GM19455 (cell line): ENCODE results near the gene RASGRF2.
"Not testable (repeated sequence)": the region's sequence is repeated elsewhere in the genome, so short reads cannot be mapped to it uniquely, and the experiment has no call there.

Experiments used
- ATAC-seq: cut with Tn5 transposase; IDR thresholded peaks from one replicate; pipeline ENCODE4 v1.9.1; 2021; ENCODE audit not compliant: unreplicated experiment

RASGRF2 gene

DNA sequence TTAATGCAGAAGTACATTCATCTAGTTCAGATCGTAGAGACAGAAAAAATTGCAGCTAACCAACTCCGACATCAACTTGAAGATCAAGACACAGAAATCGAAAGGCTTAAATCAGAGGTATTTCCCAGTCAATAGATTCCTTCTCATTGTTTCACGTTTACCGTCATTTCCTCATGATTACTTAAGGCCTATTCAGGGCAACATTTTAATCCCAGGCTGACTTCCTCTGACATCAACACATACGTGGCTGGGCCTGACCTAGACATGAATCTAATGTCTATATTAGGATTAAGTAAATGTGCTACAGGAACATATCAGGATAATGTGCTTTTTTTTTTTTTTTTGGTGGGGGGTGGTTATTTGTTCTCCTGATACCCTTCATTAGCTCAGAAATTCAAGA lies 107.9 kb downstream of the RASGRF2 start:
- ATAC-seq = no peak

DNA sequence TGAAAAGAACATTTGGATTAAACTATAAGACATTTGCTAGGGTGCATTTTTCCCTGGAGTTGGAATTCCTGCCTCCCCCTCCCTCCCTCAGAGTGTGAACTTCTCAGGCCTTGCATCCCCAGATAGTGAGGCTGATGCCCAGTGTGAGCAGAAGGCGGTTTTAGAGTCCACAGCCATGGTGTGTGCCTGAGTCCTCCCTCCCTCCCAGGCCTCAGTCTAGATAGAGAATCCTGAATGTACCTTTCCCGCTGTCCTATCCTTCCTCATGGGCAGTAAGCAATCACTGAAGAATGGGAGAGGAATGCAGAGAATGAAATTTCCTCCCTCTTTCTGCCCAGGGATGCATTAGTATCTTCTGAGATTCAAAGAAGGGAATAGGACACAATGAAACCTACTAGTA lies 108.5 kb downstream of the RASGRF2 start:
- ATAC-seq = no peak

DNA sequence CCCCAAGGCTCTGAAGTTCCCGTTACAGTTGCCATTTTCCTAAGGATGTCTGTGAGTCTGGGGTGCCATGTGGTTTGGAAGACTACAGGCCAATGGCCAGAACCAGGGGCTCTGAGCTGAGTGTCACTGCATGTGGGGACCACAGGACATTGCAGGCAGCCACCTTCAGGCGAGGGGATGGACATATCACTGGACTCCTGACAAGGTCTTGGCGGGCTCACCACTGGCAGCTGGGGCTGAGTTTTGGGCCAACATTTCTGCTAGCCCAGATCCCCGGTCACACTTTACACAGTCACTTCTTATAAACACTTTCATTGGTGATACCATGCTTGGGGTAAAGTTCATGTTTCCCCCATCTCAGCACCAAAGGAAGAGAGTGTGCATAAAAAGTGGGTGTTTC lies 109.8 kb downstream of the RASGRF2 start:
- no peak for ATAC-seq

DNA sequence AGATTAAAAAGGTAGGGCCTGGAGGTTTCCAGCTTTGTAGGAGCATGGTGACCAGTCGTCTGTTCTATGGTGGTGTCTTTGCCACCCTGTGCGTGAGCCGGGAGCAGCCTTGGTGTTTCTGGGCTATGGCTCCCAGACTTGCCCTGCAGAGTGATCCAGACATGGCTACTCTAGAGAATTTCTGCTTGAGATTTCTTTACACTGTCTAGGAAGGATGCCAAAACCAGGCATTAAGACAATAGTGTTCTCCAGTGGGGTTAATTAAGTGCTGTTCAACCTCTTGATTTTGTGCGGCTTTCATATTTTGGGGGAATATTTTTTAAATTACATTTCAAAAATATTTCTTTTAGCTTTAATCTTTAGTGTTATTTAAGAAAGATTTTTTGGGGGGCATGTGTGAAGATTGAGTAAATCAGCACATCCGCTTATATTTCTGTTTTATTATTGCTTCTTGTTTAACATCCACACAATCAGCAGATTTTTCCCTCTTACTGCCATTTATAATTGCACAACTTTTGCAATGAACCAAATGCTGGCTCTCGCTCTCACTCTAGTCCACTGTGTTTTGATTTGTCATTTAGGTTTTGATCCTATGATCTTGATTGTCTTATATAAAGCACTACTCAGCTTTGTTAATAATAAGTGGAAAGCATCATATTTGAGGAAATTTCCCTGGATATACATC lies 110.5 kb downstream of the RASGRF2 start:
- ATAC-seq = no peak

DNA sequence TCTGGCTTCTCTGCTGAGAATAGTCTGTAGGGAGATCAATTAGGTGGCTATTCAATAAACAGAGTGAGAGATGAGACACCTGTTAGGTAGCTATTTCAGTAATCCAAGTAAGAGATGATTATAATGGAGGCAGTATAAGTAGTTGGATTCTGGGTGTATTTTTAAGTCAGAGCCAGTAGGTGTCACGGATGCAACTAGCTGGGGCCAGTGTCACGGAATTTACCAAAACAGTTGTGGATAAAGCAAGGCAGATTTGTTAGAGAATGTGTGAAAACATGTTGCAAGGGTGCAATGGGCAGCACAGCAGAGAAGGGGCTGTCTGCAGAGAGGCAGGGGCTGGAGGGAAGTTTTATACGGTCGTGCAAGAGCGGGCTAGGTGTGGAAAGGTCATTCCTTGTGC lies 114.9 kb downstream of the RASGRF2 start:
- ATAC-seq = no peak

DNA sequence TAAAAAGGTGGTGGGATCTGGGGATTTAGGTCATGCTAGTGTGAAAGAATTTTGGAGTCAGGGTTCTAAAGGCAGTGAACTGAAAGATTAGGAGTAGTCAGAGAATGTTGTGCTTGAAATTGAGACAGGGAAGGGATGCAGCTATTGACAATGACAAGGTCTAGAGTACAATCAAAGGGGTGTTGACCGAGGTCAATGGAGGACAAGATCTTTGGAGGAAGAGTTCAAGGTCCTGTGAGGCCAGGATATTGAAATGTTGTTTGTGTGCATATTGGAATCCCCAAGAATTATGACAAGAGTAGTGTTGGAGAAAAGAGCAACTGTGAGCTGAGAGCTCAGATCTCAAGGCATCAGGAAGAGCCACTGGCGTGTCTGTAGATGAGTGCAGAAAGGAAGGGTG lies 116.9 kb downstream of the RASGRF2 start:
- ATAC-seq = no peak

DNA sequence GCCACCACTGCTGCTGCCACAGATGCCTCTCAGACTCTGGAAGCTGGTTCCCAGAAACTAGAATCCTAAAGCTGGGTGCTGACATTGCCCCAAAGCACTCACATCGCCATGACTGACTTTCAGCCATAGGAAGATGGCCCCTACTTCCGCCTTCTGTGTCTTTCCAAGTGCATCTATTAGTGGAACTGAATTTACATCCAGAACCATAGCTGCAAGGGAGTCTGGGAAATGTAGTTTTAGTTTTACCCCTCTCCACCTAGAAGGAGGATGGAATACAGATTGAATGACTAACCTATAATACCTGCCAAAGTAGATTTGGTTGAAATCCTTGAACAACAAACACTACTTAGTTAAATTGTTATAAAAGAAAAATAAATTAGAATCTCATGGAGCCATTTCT lies 118.8 kb downstream of the RASGRF2 start:
- no peak for ATAC-seq

DNA sequence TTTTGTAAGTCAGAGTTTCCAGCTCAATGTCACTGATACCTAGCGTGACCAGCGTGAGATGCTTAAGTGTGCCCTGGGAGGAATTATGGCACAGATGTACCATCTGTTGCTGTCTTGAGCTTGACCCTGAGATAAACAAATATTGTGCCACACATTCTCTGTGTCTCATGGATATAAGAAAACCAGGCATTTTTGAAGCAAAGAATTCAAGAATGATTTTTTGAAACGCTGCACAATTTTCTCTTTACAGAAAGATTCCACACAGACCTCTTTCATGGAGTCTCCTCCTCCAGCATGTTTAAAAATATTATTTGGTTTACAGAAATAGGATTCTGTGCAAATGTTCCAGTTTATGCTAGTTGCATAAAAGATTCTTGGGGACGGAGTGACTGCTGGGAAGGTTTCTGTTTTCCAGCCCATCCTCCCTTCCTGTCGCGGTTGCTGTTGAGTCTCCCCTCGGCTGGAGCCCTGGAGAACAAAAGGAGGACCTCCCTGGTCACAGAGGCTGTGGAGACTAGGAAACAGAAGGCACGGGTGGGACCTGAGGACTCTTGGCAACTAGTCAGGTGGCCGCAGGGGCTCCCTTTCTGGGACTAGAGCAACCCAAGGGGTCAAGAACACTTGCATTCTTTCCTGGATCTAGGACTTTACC lies 120.8 kb downstream of the RASGRF2 start:
- ATAC-seq = no peak

DNA sequence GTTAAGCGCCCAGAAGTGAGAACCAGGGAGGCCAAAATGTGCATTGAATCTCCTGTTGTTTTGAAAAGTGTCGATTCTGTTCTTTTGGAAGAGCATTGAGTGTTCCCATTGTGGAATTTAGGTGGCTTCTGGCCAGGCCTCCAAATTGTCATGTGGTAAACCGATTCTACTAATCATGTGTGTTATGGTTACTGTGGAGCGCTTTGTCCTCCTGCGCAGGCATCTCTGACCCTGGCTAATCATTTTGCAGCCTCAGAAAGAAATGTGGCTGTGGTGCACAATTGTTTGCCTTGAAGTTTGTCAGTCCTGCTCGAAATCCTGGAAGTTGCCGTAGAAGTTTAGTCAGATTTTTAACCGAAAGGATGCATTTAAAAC lies 121.3 kb downstream of the RASGRF2 start:
- no peak for ATAC-seq

DNA sequence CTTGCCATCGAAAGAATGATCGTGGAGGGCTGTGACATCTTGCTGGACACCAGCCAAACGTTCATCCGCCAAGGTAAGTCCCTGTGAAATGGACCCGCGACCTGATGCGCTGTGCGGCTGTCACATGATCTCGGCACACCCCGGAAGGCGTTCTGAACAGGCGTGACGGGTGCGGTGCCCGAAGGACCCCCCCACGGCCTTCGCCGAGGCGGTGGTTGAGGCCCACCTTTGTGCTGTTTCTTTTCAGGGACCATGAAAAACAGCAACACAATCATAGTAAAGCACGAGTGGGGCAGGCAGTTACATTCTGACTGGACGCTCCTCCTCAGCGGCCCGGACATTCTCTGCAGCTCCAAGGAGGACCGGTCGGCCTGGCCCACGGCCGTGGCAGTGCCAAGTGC lies 126.7 kb downstream of the RASGRF2 start:
- no peak for ATAC-seq

DNA sequence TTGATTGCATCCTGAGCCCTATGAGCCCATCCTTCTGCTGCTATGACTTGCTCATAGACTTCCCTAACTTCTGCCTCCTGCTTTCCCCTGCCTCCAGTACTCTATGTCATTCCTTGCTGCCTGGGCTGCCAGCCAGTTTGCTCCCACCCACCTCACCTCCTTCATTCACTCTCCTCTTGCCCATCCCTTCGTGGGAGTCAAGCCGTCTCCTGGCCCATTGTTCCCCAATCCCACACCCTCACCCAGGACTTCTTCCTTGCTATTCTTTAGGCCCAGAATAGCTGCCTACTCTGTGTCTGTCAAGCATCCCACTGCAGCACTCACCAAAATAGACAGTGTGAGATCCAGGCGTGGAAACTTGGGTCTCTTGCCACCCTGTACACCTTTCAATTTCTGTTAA lies 131.0 kb downstream of the RASGRF2 start:
- no peak for ATAC-seq

DNA sequence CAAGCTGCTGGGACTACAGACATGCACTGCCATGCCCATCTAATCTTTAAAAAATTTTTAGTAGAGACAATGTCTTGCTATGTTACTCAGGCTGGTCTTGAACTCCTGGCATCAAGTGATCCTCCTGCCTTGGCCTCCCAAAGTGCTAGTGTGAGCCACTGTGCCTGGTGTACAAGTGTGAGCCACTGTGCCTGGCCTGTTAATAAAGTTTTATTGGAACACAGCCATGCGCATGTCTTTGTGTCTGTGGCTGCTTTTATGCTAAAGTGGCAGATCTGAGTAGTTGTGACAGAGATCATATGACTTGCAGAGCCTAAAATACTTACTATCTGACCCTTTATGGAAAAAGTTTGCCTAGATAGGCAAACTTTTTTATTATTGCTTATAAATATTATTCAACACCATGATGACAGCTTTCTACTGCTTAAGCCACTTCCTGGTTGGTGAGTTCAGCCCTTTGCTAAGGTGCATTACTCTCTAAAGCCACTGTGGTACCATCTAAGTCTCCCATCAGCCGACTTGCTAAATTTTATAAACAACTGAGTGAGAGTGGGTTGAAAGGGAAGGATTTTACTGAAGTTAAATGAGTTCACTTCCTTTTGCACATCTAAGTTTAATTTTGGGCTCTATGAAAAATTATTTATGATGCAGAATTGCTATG lies 133.5 kb downstream of the RASGRF2 start:
- no peak for ATAC-seq

DNA sequence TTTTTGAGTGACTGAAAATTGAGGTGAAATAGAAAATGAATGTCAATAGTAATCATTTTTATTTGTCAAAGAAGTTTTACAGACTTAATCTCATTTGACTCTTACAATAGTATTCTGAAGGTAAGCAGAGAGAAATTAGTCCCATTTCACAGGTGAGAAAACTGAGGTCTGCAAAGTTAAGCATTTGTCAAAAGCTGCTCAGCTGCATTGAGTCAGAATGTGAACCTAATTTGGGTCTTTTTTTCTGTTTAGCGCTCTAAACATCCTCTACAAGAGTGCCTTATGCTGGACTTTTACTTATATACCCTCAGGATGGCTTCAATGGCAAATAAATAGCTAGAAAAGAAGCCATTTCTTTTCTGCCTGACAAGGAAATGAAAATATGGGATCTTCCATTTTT lies 135.7 kb downstream of the RASGRF2 start:
- no peak for ATAC-seq

DNA sequence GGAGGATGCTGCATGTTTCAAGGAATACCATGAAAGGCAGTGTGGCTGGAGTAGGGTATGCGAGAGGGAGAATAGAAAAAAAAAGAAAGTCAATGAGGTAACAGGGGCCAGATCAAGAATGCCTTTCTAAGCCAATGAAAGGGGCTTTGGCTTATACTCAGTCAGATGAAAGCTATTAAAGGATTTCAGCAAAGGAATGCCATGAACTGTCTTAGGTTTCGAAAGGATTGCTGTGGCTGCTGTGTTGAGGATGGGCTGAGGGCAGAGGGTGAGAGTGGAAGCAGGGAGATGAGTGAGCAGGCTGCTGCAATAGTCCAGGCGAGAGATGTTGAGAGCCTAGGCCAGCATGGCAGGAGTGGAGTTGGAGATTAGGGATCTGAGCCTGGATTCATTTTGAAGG lies 137.6 kb downstream of the RASGRF2 start:
- no peak for ATAC-seq

DNA sequence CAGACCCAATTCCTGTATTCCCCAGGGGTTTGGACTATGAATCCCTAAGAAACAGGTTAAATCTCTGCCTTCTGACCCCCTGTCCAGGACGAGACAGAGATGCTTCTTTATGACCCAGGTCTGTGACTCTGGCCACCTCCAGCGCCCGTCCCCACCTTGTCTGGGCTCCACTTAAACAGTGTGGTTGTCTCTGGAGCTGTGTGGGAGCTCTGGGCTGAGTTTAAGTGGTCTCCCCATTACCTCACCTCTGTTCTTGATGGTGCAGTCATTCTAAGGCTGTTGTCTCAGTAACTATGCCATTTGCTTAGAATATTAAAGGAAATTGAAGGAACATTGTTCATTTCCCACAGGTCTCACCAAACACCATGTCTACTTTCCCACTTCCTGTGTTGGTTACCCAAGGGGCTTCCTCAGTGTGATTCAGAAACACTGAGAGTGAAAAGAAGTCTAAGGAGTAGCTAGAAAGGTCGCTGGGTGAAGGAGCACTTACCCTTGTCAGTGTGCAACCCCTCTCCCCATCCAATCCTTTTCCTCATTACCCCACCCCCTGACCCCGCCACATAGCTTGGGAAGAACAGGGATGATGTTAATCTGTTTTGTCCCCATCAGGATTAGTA lies 145.2 kb downstream of the RASGRF2 start:
- no peak for ATAC-seq

DNA sequence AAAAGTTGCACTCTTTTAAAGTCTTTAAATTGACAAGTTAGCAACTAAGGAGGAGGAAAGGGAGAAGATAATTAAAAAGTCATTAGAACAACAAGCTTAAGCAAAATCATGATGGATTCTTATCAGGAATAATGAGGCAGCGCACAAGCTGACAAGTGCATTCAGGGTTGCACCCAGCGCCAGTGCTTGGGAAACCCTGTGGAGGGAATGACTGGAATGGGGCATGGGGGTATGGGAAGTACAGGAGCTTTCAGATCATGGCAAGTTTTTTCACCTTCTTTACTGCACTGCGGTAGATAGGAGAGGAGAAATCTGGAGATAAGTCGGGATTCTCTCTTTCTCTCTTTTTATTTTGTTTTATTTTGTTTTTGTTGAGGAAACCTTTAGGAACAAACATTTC lies 155.1 kb downstream of the RASGRF2 start:
- no peak for ATAC-seq

DNA sequence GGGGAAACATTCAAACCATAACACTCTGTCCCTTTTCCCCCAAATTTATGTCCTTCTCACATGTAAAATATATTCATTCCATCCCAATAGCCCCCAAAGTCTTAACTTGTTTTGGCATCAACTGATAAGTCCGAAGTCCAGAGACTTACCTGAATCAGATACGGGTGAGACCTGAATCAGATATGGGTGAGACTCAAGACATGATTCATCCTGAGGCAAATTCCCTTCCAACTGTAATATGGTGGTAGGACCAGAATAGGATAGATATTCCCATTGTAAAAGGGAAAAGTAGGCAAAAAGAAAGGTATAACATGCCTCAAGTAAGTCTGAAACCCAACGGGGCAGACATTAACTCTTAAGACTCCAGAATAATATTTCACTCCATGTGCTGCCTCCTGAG lies 157.4 kb downstream of the RASGRF2 start:
- no peak for ATAC-seq

DNA sequence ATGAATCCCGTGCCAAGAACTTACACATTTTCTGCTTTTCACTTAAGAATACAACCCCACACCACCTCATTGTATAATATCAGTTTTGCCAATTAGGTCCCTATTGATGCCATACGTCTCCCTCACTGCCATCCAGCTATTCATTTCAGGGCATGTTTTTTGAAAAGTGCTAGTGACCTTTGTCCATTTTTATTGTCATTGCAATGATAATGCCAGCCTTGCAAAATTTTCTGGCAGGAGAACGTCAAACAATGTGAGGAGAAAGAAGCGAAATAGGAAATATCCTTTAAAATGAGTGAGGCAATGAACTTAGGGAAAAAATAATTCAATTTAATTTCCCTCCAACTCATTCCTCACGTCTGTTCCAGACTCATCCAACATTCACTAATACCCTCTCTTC lies 161.1 kb downstream of the RASGRF2 start:
- ATAC-seq = no peak

DNA sequence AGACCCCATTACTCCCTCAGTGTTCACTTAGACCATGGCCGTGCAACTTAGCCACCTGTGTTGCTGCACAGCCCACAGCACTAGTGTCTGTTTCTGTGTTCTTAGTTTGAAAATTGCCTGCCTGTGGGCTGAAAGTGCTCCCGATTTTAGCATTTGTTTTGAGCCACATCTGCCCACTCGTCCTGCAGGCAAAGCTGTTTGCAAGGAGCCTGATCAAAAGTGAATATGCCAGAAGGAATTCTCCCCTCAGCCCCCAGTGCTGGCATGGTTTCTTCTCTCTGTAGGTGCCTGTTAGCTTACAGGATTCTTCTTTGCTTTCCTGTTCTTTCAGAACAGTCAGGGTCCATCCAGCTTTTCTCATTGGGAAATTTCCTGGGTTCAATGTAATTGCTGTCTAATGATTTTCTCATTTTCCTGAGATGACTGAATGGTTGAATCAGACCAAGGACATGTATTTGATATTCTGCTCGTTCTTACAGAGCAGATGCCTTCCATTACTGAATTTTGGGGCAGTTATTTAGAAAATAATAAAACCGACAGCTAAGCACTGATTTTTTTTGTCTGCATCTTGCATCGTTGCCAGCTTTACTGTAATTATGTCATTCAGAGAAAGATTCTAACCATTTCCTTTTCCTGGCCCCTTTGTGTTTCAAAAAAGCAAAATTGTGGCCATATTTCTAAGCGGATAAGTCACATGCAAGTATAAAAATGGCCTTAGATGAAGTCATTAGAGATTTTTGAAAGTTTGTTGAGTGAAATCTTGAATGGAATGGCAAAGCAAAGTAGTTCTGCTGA lies 161.9 kb downstream of the RASGRF2 start:
- no peak for ATAC-seq

DNA sequence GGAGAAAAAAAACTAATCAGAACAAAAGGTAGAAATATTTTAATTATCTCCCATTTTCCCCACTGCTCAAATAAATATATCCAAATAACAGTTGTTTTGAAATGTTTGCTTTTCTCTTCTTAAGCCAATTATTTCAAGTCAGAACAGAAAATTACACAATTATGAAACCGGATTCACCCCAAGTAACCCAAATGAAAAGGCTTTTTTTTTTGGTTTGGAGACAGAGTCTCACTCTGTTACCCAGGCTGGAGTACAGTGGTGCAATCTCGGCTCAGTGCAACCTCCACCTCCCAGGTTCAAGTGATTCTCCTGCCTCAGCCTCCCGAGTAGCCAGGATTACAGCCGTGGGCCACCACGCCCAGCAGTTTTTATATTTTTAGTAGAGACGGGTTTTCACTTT lies 164.5 kb downstream of the RASGRF2 start:
- not testable (repeated sequence) for ATAC-seq

DNA sequence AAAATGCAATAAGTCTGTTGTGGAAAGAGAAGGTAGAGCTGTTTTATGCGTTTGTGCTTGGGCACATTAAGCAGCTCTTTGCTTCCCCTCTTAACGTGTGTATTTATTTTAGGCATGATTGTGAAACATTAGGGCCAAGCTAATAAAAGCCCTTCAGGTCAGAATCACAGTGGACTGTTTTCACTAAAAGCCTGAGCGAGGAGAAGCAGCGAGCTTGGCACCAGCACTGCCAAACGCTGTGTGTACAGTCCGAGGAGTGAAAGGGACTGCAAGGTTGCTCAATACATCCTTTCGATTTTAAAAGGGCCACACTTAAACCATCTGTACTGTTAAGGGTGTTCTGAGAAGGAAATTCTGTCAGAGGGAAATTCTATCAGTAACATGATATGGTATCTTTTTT lies 165.8 kb downstream of the RASGRF2 start:
- no peak for ATAC-seq
